Astrocyte of the cerebellum (primary cell): Measurements from ENCODE around the gene ARFGEF2.
"Not testable (repeated sequence)": the region's sequence is repeated elsewhere in the genome, so short reads cannot be mapped to it uniquely, and the experiment has no call there.

Experiments
- DNase-seq: peaks from one replicate; pipeline ENCODE4 v3.0.0-alpha.2; 2011; ENCODE audit warnings: low read depth
- H3K4me3 ChIP-seq: 2 replicates; pipeline ENCODE4 v1.5.1; 2011; ENCODE audit warnings: mild to moderate bottlenecking, low read depth, low read length, moderate library complexity
- CTCF ChIP-seq: IDR thresholded peaks from 2 replicates; pipeline ENCODE4 v1.5.1; 2012; ENCODE audit warnings: low read length, low read depth, moderate library complexity, mild to moderate bottlenecking; ENCODE audit errors: missing control alignments
- in situ Hi-C: cut with HindIII; loops from 2 replicates; pipeline ENCODE4 v1.10.0; 2017; ENCODE audit warnings: low sequenced_read_pairs

Gene ARFGEF2

GRCh38 chr20:48880331-48880730, 41.2 kb upstream of the ARFGEF2 start:
- DNase-seq: no peak
- H3K4me3 ChIP-seq: no peak overlapping the region
- in situ Hi-C loops: no loop called here
- TF ChIP-seq CTCF: no peak

- no peak for DNase-seq
- TF ChIP-seq CTCF: no peak
- no peak overlapping the region for H3K4me3 ChIP-seq
- in situ Hi-C loops: no loop called here
These were observed 40.4 kb upstream of the ARFGEF2 start for GRCh38 chr20:48880981-48881657.

- H3K4me3 ChIP-seq: no peak overlapping the region
- DNase-seq: no peak
- TF ChIP-seq CTCF: no peak
- in situ Hi-C loops: no loop called here
These were observed 36.3 kb upstream of the ARFGEF2 start for GRCh38 chr20:48885237-48885636.

GRCh38 chr20:48886194-48886593, 35.3 kb upstream of the ARFGEF2 start:
- no peak for DNase-seq
- in situ Hi-C loops: no loop called here
- H3K4me3 ChIP-seq: no peak overlapping the region
- TF ChIP-seq CTCF: no peak

GRCh38 chr20:48886811-48887210, 34.7 kb upstream of the ARFGEF2 start:
- no peak for DNase-seq
- no peak for TF ChIP-seq CTCF
- in situ Hi-C loops: no loop called here
- no peak overlapping the region for H3K4me3 ChIP-seq

- DNase-seq, H3K4me3 ChIP-seq, in situ Hi-C loops: not testable (repeated sequence)
These were observed 33.0 kb upstream of the ARFGEF2 start for GRCh38 chr20:48888517-48888916.

GRCh38 chr20:48889140-48889790, 32.2 kb upstream of the ARFGEF2 start:
- no peak overlapping the region for H3K4me3 ChIP-seq
- TF ChIP-seq CTCF: no peak
- in situ Hi-C loops: no loop called here

More at GRCh38 chr20:48889140-48889790, 32.2 kb upstream of the ARFGEF2 start:
- DNase-seq: no peak
